Mononuclear cell (primary cell): Measurements from ENCODE around the gene ERBB4. TPM values are rescaled to one million over a fixed set of nuclear protein-coding genes. Genes with fewer than 3 reads are reported as not detected.

ENCODE experiments used
- H3K27me3 ChIP-seq: 2 replicates; pipeline ENCODE4 v1.6.0; 2011; ENCODE audit warnings: low read length, control low read depth; ENCODE audit not compliant: insufficient read depth
- H3K4me1 ChIP-seq: 2 replicates; pipeline ENCODE4 v1.5.1; 2011; ENCODE audit warnings: mild to moderate bottlenecking, low read length, control low read depth; ENCODE audit not compliant: insufficient read depth
- H3K4me3 ChIP-seq: 2 replicates; pipeline ENCODE4 v1.5.1; 2011; ENCODE audit warnings: mild to moderate bottlenecking, low read length, moderate library complexity
- H3K9me3 ChIP-seq: 2 replicates; pipeline ENCODE4 v1.5.1; 2011; ENCODE audit warnings: low read depth, mild to moderate bottlenecking, control low read depth, low read length
- total RNA-seq: library from RNA; depleted of rRNA; stranded (reverse); fragments of >200 nt; gene quantifications from one replicate; pipeline ENCODE4 v1.2.3, GENCODE V29; 2012

Gene ERBB4
- total RNA-seq, 1 donor: not detected

DNA sequence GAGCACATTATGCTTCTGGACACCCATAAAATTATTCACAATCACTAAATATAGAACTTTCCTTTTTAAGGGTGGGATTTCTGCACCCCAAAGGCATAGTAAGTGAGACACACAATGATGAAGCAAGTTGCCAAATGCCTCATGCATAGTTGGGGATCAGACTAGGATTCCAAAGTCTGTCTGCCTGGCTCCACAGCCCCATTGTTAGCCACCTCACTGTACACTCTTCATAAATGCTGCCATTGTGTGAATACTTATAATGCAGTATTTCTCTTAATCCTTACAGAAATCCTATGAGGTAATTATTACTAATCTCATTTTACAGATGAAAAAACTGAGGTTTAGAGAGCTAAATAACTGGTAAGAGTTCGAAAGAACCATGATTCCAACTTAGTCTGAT is 738.6 kb downstream of the ERBB4 start:
- Histone ChIP-seq H3K4me3 (no peak overlapping the region), H3K4me1 (no peaks in the 10 kb centered on the region), H3K27me3 (no peaks in the 10 kb centered on the region), H3K9me3 (no peaks in the 10 kb centered on the region)

DNA sequence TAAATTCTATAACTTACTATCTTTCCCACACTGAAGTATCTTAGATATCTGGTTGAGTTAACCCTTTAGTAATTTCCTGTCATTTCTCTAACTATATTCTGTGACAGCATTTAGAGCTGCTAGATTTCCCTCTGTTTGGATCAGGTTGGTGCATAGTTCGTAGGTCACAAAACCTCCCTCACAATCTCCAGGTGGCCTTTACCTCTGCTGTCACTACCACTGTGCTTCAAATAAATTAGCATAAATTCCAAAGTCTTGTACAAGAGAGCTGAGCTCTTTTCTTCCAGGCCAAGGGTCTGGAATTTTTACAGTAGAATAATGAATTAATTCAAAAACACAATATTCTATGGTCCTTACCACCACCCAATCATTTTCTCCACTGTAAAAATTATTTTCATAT is 739.7 kb downstream of the ERBB4 start:
- H3K9me3 ChIP-seq: no peaks in the 10 kb centered on the region
- no peaks in the 10 kb centered on the region for H3K4me1 ChIP-seq
- H3K4me3 ChIP-seq: no peak overlapping the region
- no peaks in the 10 kb centered on the region for H3K27me3 ChIP-seq

DNA sequence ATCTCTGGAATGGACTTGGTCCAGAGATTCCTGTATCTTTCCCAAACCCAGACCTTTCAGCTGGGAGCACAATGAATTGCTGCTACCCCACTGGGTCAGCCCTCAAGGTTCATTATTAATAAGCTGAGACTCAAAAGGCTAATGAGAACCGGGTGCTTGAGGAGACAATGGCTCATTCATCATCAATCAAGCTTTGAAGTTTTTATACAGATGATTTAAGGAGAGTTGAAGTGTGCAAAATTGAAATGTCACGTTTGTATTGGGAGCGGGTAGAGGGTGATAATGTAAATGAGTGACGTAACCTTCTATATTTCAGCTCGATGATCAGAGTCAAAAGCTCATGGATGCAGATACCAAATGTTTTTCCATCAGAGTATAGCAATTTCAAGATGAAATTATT is 744.9 kb downstream of the ERBB4 start:
- H3K4me3 ChIP-seq: no peak overlapping the region
- H3K4me1 ChIP-seq: no peaks in the 10 kb centered on the region
- no peaks in the 10 kb centered on the region for H3K9me3 ChIP-seq
- no peaks in the 10 kb centered on the region for H3K27me3 ChIP-seq

DNA sequence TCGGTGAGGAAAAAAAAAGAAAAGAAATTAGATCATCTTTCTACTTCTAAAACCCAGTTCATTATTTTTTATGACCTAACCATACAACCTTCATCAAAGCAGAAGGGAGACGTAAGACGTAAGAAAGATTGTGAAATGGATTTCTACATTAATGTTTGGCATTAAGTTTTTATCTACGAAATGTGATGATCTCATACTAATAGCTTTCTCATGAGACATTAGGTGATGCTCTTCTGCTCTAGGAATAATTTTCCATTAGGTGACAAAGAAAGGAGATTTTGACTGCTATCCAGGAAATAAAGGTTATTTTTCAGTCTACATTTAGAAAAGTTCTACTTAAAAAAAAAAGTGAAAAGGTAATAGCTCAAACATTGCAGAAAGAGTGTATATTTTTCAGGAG is 748.6 kb downstream of the ERBB4 start:
- H3K4me1 ChIP-seq: no peaks in the 10 kb centered on the region
- no peak overlapping the region for H3K4me3 ChIP-seq
- H3K9me3 ChIP-seq: no peaks in the 10 kb centered on the region
- no peaks in the 10 kb centered on the region for H3K27me3 ChIP-seq

DNA sequence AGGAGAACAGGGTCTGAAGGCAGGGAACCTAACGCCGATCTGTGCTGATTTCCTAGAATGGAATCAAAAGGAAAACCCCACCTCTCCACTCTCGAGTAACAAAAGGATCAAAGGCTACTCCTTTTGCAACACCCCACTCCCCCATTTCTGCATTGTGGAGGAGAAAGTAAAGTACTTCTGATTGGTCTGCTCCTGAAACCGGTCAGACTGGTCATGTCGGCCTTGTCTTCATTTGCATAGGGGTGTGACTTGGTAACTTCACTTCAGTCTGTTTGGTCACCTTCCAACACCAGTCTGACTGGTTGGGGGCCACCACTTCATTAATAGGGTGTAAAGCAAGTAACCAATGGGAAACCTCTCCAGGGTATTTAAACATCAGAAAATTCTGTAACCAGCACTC is 771.9 kb downstream of the ERBB4 start:
- Histone ChIP-seq H3K4me1 (no peaks in the 10 kb centered on the region), H3K9me3 (no peaks in the 10 kb centered on the region), H3K4me3 (no peak overlapping the region), H3K27me3 (no peaks in the 10 kb centered on the region)

DNA sequence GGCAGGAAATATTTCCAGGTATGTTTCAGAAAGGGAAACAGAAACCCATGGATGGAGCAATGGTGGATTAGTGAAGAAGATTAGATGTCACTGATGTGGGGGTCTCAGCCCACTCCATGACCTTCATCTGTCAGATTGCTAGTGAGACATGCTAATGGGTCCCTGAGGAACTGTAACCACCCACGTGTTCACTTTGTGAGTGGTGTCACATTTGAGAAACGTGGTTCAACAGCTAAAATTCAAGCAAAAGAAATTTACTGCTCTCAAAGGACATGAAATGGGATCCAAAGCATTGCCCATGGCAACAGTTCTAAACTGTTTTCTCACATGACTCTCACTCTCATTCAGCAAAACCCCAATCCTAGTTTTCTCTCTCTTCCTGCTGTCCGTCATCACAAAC is 776.1 kb downstream of the ERBB4 start:
- H3K27me3 ChIP-seq: no peaks in the 10 kb centered on the region

DNA sequence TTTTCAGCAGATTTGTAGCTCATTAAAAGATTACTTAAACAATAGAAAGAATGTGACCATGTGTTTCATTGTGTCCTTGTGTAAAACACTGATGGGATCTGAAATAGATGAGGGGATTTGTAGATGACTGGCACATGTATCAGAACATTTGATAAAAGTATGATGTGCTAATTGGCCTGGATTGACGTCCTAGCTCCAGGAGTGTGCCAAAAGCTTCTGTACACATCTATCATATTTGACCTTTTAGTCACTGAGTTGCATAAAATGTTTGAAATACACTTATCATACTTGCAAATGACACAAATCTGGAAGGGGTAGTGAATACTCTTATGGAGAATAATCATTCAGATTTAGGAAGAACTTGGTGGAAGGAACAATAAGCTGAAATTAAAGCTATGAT is 778.5 kb downstream of the ERBB4 start:
- Histone ChIP-seq H3K27me3 (no peaks in the 10 kb centered on the region), H3K4me1 (no peaks in the 10 kb centered on the region), H3K4me3 (no peak overlapping the region), H3K9me3 (no peaks in the 10 kb centered on the region)

More for the DNA sequence above, 776.1 kb downstream of the ERBB4 start:
- H3K9me3 ChIP-seq: no peaks in the 10 kb centered on the region
- H3K4me1 ChIP-seq: no peaks in the 10 kb centered on the region
- no peak overlapping the region for H3K4me3 ChIP-seq

DNA sequence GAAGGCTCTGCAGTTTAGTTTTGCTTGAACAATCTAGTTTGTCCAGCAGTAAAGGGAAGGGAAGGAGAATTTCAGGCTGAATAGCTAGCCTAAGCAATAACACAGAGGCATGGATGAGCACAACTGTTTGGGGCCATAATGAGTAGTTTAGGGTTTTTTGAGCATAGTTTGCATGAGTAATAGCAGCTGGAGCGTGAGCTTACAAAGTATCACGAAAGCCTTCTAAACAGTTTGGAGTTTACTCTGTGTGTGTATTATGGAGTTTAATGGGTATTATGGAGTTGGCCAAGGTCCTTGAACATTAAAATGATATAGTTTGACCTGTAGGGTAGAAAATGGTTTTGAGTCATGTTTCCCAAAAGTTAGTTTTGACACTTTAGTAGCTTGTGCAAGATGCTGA is 782.3 kb downstream of the ERBB4 start:
- no peak overlapping the region for H3K4me3 ChIP-seq
- H3K27me3 ChIP-seq: no peaks in the 10 kb centered on the region

DNA sequence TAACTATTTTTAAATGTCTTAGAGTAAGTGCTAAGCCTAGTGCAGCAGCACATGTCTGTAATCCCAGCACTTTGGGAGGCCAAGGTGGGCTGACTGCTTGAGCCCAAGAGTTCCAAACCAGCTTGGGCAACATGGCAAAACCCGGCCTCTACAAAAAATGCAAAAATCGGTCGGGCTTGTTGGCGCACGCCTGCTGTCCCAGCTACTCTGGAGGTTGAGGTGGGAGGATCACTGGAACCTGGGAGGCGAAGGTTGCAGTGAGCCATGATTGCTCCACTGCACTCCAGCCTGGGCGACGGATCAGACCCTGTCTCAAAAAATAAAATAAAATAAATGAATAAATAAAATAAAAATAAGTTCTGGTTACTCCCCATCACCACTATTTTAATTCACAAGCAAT is 783.4 kb downstream of the ERBB4 start:
- Histone ChIP-seq H3K4me3 (no peak overlapping the region), H3K9me3 (no peaks in the 10 kb centered on the region), H3K4me1 (no peaks in the 10 kb centered on the region), H3K27me3 (no peaks in the 10 kb centered on the region)

More for the DNA sequence above, 782.3 kb downstream of the ERBB4 start:
- Histone ChIP-seq H3K4me1 (no peaks in the 10 kb centered on the region), H3K9me3 (no peaks in the 10 kb centered on the region)

DNA sequence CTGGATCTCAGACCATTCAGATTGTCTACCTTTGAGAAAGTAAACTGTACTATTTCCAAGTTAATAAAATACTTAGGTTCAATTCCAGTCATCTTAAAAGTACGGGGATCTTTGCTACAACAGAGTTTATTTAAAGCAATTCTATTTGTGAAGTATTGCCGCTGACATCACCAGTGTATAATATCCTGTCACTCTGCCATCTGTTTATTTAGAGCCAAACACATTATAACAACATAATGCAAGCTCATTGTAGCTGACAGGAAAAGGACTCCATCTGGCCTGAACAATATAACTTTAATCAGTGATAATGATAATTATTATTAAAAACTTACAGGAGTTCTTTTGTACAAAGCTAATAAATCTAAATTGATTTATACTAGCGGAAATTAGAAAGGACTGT is 786.8 kb downstream of the ERBB4 start:
- no peaks in the 10 kb centered on the region for H3K9me3 ChIP-seq

DNA sequence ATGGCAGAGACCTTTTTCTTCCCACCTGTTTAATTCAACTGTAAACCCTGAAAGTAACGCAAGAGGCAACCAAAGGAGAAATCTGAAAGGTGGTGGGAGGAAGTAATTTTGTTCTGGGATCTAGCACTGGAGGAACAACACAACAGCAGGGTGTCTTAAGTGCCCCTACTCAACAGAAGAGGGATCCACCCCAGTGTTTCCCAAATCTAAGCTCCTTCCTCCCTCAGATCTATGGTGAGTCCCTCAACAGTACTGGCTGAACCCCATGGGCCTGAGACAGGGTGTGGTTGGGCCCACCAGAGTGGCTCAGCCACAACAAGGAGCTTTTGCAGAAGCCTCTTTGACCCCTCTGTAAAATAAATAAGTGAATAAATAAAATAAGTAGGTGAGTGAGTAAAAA is 790.3 kb downstream of the ERBB4 start:
- no peaks in the 10 kb centered on the region for H3K9me3 ChIP-seq
- no peak overlapping the region for H3K4me3 ChIP-seq
- H3K27me3 ChIP-seq: no peaks in the 10 kb centered on the region
- H3K4me1 ChIP-seq: no peaks in the 10 kb centered on the region

More for the DNA sequence above, 786.8 kb downstream of the ERBB4 start:
- Histone ChIP-seq H3K27me3 (no peaks in the 10 kb centered on the region), H3K4me3 (no peak overlapping the region), H3K4me1 (no peaks in the 10 kb centered on the region)

DNA sequence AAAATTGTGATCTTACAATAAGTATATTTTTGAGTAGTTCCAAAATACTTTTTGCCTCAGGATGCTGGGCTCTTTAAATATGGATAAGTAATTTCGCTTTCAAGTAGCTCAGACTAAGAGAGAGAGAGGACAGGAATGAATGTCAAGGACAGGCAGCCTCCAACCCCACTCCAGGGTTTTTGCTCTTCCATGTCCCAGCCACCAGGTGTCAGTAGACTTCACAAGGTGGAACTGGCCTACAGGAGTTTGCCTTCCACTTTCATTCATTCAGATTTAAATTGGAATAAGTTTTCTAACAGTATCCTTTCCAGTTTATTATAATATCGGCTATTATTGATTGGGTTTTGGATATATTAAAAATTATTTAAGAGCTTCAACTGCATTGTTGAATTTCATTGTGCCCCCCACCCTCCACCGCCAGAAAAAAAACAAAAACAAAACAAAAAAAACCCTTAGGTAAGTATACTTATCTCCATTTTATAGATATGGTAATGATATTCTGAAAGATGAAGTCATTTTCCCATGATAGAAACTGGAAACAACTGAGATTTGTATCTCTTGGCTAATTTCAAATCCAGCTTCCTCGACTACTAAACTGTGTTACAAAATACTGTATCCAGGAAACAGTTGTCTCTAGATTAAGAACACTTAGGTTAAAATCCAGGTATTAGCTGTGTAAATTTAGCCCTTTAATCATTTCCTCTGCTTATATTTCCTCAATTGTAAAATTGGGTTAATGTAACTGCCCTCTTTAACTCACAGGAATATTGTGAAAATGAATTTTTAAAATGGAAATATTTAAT is 793.1 kb downstream of the ERBB4 start:
- H3K4me3 ChIP-seq: no peak overlapping the region
- no peaks in the 10 kb centered on the region for H3K9me3 ChIP-seq
- H3K27me3 ChIP-seq: no peaks in the 10 kb centered on the region
- H3K4me1 ChIP-seq: no peaks in the 10 kb centered on the region

DNA sequence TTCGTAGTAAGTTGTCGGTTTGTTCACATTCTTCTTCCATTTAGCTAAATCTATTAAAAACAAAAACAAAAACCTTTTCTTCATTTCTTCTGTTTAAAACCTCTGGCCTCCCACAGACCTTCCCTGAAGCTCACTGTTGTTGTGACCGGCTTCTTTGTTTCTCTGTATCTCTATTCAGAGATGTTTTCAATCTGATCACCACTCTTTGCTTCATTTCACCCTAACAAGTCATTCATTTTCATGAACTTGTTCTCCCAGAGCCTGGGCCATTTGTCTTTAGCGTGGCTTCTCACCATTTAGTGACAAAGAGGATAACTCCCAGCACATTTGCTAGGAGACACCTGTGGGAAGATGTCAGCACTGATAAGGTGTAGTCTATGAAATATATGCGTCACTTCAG is 794.2 kb downstream of the ERBB4 start:
- Histone ChIP-seq H3K4me1 (no peaks in the 10 kb centered on the region), H3K4me3 (no peak overlapping the region), H3K27me3 (no peaks in the 10 kb centered on the region), H3K9me3 (no peaks in the 10 kb centered on the region)

DNA sequence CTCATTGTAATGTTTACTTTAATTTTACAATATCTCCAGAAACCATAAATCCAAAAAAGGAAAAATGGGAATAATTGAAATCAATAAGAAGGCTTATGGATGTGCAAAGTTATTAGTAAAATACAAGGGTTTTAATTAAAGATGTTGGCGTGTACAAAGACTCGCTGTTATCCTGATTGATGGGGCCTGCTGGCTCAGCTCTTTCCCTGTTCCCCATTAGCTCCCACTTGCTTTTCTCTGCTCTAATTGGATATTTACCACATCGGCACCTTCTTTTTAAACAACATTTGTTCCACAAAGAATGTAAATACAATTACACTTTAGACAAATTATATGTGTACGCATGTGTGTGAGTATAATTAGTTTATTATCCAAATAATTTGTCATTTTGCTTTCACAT is 796.6 kb downstream of the ERBB4 start:
- H3K4me1 ChIP-seq: no peaks in the 10 kb centered on the region
- no peaks in the 10 kb centered on the region for H3K9me3 ChIP-seq
- no peaks in the 10 kb centered on the region for H3K27me3 ChIP-seq
- H3K4me3 ChIP-seq: no peak overlapping the region

DNA sequence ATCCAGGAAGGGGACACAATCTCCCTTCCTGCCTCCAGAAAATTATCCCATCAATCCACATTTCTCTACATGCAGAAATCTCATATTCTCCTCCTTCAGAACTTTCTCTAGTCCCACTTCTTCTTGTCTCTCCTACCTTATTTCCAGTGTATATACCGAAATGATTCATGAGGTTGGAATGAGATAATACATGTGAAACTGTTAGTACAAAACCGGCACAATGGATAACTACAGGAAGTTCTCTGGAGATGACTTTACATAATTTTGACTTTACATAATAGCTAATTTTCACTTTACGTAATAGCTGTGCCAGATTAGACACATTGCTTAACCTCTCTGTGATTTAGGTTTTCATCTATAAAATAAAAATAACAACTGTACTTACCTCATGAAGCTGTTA is 801.3 kb downstream of the ERBB4 start:
- Histone ChIP-seq H3K9me3 (no peaks in the 10 kb centered on the region), H3K27me3 (no peaks in the 10 kb centered on the region), H3K4me1 (no peaks in the 10 kb centered on the region), H3K4me3 (no peak overlapping the region)

DNA sequence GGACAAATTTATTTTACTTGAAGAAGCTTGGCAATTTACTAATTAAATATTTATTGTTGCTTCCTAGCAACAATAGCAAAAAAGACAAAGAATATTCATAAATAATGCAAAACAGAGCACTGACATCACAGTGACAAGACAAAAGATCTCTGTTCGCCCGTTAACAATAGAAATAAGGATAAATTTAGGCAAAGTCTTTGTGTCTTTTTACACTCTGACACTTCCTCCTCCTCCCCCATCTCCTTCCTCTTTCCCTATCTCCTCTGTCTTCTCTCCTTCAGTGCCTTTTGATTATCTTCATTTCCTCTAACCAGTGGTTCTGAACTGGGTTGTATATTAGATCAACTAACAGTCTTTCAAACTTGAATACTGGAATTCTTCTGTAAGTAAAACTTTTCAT is 808.4 kb downstream of the ERBB4 start:
- Histone ChIP-seq H3K4me1 (no peaks in the 10 kb centered on the region), H3K4me3 (no peak overlapping the region), H3K27me3 (no peaks in the 10 kb centered on the region), H3K9me3 (no peaks in the 10 kb centered on the region)
